ENCODE measurements around the gene RSAD2.

RSAD2 gene, protein sequence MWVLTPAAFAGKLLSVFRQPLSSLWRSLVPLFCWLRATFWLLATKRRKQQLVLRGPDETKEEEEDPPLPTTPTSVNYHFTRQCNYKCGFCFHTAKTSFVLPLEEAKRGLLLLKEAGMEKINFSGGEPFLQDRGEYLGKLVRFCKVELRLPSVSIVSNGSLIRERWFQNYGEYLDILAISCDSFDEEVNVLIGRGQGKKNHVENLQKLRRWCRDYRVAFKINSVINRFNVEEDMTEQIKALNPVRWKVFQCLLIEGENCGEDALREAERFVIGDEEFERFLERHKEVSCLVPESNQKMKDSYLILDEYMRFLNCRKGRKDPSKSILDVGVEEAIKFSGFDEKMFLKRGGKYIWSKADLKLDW

DNA sequence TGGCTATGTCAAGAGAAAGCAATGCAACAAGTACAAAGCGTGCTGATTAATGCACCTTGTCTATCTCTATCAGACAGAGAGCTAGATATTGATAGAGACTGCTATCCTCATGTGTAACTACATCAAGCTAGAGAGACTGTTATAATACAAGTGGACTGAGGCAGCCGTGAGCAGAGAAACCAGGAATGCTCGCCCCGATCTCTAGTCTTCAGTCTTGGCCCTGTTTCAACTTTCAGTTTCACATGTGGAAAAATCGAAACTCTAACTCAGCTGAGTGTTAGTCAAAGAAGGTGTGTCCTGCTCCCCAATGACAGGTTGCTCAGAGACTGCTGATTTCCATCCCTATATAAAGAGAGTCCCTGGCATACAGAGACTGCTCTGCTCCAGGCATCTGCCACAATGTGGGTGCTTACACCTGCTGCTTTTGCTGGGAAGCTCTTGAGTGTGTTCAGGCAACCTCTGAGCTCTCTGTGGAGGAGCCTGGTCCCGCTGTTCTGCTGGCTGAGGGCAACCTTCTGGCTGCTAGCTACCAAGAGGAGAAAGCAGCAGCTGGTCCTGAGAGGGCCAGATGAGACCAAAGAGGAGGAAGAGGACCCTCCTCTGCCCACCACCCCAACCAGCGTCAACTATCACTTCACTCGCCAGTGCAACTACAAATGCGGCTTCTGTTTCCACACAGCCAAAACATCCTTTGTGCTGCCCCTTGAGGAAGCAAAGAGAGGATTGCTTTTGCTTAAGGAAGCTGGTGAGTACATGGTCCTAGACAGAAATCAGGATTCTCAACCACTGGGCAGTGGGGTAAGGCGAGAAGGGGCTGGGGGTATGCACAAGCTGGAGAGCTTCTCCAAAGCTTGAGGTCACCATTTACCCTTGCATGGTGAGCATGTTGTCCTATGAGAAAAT lies at the start of gene RSAD2:
Gene RSAD2, plus strand, starts transcription at position 376 of the 903 bp plus-strand sequence. Its CDS starts 24 bp downstream, at position 400.
- DNase-seq (ENCODE audit: extremely low read depth, insufficient read length) = no peak

DNA sequence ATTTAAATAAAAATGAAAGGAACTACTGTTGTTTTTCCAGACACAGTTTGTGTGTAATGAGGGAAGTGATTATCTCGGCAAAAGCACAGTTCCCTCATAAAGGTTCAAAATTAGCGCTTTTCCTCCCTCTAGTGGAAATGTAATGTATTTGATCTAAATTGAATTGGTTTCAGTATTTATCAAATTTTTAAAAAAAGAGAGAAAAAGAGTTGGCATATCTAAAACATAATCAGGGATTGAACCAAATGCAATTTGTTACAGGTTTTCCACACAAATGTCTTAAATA lies 49.3 kb upstream of the RSAD2 start:
- H3K4me3 ChIP-seq (replicated peaks; ENCODE audit: low read depth, low read length) = no peak overlapping the region
- TF ChIP-seq, protein P1, sequence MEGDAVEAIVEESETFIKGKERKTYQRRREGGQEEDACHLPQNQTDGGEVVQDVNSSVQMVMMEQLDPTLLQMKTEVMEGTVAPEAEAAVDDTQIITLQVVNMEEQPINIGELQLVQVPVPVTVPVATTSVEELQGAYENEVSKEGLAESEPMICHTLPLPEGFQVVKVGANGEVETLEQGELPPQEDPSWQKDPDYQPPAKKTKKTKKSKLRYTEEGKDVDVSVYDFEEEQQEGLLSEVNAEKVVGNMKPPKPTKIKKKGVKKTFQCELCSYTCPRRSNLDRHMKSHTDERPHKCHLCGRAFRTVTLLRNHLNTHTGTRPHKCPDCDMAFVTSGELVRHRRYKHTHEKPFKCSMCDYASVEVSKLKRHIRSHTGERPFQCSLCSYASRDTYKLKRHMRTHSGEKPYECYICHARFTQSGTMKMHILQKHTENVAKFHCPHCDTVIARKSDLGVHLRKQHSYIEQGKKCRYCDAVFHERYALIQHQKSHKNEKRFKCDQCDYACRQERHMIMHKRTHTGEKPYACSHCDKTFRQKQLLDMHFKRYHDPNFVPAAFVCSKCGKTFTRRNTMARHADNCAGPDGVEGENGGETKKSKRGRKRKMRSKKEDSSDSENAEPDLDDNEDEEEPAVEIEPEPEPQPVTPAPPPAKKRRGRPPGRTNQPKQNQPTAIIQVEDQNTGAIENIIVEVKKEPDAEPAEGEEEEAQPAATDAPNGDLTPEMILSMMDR (IDR thresholded peaks at IDR 0.05; ENCODE audit: insufficient read depth, low read length, poor library complexity, severe bottlenecking) = peak; percentile 30
- H3K27me3 ChIP-seq (replicated peaks; ENCODE audit: control insufficient read depth, insufficient read depth, low read length) = no peaks in the 10 kb centered on the region
- no peak for DNase-seq (ENCODE audit: extremely low read depth, insufficient read length)
- no peaks in the 10 kb centered on the region for H3K36me3 ChIP-seq (ENCODE audit: control insufficient read depth, insufficient read depth, low read length)

More for the DNA sequence above, at the start of gene RSAD2:
- H3K36me3 ChIP-seq (ENCODE audit: control insufficient read depth, insufficient read depth, low read length) = no peaks in the 10 kb centered on the region
- TF ChIP-seq, protein P1 (IDR thresholded peaks at IDR 0.05; ENCODE audit: insufficient read depth, low read length, poor library complexity, severe bottlenecking) = no peak
- no peaks in the 10 kb centered on the region for H3K27me3 ChIP-seq (replicated peaks; ENCODE audit: control insufficient read depth, insufficient read depth, low read length)
- no peak within 1 kb of the TSS for H3K4me3 ChIP-seq (replicated peaks; ENCODE audit: low read depth, low read length)

DNA sequence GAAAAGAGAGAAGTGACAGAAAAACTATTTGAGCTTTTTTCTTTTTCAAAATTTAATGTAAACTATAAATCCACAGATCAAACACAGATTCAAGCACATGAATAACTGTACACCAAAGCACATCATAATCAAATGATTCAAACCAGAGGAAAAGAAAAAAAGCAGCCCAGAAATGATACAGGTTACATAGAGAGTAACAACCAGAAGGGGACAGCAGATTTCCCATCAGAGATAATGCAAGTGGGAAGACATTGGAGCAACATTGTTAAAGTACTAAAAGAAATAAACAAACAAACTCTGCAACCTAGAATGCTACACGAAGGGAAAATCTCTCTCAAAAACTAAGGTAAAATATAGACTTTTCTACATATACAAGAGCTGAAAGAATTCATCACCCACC lies 46.3 kb upstream of the RSAD2 start:
- DNase-seq (ENCODE audit: extremely low read depth, insufficient read length) = no peak
- no peak overlapping the region for H3K4me3 ChIP-seq (replicated peaks; ENCODE audit: low read depth, low read length)
- H3K36me3 ChIP-seq (ENCODE audit: control insufficient read depth, insufficient read depth, low read length) = no peaks in the 10 kb centered on the region
- H3K27me3 ChIP-seq (replicated peaks; ENCODE audit: control insufficient read depth, insufficient read depth, low read length) = no peaks in the 10 kb centered on the region
- TF ChIP-seq, protein P1 (IDR thresholded peaks at IDR 0.05; ENCODE audit: insufficient read depth, low read length, poor library complexity, severe bottlenecking) = no peak

DNA sequence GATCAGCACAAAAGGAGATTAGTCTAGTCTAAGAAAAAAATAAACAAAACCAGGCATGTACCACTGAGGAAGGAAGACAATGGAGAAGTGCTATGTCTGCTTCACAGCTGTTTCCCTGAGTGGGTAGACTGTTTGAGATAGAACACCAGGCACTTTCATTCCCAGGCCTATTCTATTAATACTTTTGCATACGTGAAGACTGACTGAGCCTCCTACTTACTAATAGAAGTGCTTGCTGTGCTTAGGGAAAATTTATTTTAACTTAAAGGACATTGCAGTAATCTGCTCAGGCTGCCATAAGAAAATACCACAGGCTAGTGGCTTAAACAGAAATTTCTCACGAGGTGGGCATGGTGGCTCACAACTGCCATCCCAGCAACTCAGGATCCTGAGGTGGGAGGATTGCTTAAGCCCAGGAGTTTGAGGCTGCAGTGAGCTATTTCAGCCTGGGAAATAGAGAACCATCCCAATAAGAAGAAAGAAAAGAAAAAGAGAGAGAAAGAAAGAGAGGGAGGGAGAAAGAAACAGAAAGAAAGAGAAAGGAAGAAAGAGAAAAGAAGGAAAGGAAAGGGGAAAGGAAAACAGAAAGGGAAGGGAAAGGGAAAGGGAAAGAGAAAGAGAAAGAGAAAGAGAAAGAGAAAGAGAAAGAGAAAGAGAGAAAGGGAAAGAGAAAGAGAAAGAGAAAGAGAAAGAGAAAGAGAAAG lies 44.8 kb upstream of the RSAD2 start:
- H3K27me3 ChIP-seq (replicated peaks; ENCODE audit: control insufficient read depth, insufficient read depth, low read length) = no peaks in the 10 kb centered on the region
- no peak for DNase-seq (ENCODE audit: extremely low read depth, insufficient read length)
- TF ChIP-seq, protein P1 (IDR thresholded peaks at IDR 0.05; ENCODE audit: insufficient read depth, low read length, poor library complexity, severe bottlenecking) = no peak

DNA sequence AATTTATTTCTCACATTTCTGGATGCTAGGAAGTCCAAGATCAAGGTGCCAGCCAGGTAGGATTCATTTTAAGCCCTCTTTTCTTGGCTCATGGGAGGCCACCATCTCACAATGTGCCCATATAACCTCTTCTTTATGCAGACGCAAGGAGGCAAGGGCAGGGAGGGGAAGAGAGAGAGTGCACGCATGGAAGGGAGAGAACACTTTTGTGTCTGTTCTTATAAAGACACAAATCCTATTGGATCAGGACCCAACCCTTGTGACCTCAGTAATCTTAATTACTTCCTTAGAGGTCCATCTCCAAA lies 44.3 kb upstream of the RSAD2 start:
- Histone ChIP-seq H3K36me3 (ENCODE audit: control insufficient read depth, insufficient read depth, low read length) (no peaks in the 10 kb centered on the region), H3K27me3 (replicated peaks; ENCODE audit: control insufficient read depth, insufficient read depth, low read length) (no peaks in the 10 kb centered on the region), H3K4me3 (replicated peaks; ENCODE audit: low read depth, low read length) (no peak overlapping the region)
- no peak for DNase-seq (ENCODE audit: extremely low read depth, insufficient read length)
- TF ChIP-seq, protein P1 (IDR thresholded peaks at IDR 0.05; ENCODE audit: insufficient read depth, low read length, poor library complexity, severe bottlenecking) = no peak

More for the DNA sequence above, 44.8 kb upstream of the RSAD2 start:
- no peaks in the 10 kb centered on the region for H3K36me3 ChIP-seq (ENCODE audit: control insufficient read depth, insufficient read depth, low read length)
- no peak overlapping the region for H3K4me3 ChIP-seq (replicated peaks; ENCODE audit: low read depth, low read length)

Data from GM06990 (cell line).